ENCODE measurements around the gene ASIC4.

Gene ASIC4

DNA sequence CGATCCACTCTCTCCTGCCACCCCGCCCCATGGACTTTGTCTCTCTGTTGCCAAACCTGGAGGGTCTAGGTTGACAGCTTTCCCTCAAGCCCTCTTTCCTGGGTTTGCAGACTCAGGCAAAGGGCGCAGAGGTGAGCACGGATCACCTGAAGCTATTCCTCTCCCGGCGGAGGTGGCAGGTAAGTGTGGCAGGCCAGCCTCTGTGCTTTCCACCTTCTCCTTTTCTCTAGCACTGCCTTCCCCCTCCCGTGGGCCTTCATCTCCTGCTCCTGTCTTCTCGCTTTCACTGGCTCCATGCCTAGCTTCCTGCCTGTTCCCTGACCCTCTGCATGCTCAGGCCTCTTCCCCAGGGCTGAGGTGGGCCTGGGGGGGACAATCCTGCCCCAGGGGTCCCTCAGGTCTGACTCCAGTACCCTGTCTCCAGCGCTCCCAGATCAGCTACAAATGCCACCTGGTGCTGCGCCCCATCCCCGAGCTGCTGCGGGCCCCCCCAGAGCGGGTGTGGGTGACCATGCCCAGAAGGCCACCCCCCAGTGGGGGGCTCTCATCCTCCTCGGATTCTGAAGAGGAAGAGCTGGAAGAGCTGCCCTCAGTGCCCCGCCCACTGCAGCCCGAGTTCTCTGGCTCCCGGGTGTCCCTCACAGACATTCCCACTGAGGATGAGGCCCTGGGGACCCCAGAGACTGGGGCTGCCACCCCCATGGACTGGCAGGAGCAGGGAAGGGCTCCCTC, 31.4 kb upstream of the ASIC4 start:
- DNase-seq (ENCODE audit: low read depth in 2 of 2) = no peak

DNA sequence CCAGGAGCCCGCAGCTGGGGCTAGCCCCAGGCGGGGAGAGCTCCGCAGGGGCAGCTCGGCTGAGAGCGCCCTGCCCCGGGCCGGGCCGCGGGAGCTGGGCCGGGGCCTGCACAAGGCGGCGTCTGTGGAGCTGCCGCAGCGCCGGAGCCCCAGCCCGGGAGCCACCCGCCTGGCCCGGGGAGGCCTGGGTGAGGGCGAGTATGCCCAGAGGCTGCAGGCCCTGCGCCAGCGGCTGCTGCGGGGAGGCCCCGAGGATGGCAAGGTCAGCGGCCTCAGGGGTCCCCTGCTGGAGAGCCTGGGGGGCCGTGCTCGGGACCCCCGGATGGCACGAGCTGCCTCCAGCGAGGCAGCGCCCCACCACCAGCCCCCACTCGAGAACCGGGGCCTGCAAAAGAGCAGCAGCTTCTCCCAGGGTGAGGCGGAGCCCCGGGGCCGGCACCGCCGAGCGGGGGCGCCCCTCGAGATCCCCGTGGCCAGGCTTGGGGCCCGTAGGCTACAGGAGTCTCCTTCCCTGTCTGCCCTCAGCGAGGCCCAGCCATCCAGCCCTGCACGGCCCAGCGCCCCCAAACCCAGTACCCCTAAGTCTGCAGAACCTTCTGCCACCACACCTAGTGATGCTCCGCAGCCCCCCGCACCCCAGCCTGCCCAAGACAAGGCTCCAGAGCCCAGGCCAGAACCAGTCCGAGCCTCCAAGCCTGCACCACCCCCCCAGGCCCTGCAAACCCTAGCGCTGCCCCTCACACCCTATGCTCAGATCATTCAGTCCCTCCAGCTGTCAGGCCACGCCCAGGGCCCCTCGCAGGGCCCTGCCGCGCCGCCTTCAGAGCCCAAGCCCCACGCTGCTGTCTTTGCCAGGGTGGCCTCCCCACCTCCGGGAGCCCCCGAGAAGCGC, 30.6 kb upstream of the ASIC4 start:
- DNase-seq (ENCODE audit: low read depth in 2 of 2) = no peak

DNA sequence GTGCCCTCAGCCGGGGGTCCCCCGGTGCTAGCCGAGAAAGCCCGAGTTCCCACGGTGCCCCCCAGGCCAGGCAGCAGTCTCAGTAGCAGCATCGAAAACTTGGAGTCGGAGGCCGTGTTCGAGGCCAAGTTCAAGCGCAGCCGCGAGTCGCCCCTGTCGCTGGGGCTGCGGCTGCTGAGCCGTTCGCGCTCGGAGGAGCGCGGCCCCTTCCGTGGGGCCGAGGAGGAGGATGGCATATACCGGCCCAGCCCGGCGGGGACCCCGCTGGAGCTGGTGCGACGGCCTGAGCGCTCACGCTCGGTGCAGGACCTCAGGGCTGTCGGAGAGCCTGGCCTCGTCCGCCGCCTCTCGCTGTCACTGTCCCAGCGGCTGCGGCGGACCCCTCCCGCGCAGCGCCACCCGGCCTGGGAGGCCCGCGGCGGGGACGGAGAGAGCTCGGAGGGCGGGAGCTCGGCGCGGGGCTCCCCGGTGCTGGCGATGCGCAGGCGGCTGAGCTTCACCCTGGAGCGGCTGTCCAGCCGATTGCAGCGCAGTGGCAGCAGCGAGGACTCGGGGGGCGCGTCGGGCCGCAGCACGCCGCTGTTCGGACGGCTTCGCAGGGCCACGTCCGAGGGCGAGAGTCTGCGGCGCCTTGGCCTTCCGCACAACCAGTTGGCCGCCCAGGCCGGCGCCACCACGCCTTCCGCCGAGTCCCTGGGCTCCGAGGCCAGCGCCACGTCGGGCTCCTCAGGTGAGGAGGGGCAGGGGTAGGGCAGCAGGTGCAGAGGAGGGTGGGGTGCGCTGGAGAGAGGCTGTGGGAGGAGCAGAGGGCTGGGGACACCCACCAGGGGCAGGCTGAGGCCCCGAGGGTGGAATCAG, 29.7 kb upstream of the ASIC4 start:
- DNase-seq (ENCODE audit: low read depth in 2 of 2) = no peak

DNA sequence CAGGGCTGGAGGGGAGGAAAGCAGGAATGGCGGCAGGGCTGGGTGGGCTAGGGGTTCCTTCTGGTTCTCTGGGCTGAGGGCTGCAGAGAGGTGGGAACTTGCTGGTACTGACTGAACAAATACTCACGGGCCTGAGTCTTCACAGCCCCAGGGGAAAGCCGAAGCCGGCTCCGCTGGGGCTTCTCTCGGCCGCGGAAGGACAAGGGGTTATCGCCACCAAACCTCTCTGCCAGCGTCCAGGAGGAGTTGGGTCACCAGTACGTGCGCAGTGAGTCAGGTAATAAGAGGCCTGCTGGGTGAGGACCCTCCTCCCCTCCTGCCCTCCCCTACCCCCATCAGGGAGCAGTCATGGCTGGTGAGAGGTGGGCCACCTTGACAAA, 29.1 kb upstream of the ASIC4 start:
- DNase-seq (ENCODE audit: low read depth in 2 of 2) = no peak

DNA sequence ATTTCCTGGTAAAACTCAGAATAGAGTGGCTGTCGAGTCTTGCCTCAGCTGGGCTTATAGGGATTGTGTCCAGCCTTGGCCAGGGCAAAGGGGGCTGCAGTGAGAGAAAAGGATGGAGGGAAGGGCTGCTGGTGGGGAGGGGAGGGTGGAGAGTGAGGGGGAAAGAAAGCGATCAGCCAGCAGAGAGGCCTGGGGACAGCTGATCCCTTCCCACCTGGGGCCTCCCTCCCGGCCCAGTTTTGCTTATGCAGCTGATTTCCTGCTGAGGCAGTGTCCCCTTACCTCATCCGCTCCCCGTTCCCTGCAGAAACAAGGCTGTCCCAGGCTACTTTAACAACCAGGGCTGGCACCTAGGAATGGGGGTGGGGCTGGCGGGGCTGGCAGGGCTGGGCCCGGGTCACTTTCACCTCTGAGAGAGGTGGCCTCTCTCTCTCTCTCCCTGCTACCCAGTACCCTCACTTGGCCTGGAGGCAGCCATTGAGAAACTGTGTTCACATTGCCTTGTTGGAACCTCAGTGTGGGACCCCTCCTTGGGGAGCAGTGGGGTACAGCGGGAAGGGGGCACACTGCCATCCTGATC, 27.8 kb upstream of the ASIC4 start:
- no peak for DNase-seq (ENCODE audit: low read depth in 2 of 2)

DNA sequence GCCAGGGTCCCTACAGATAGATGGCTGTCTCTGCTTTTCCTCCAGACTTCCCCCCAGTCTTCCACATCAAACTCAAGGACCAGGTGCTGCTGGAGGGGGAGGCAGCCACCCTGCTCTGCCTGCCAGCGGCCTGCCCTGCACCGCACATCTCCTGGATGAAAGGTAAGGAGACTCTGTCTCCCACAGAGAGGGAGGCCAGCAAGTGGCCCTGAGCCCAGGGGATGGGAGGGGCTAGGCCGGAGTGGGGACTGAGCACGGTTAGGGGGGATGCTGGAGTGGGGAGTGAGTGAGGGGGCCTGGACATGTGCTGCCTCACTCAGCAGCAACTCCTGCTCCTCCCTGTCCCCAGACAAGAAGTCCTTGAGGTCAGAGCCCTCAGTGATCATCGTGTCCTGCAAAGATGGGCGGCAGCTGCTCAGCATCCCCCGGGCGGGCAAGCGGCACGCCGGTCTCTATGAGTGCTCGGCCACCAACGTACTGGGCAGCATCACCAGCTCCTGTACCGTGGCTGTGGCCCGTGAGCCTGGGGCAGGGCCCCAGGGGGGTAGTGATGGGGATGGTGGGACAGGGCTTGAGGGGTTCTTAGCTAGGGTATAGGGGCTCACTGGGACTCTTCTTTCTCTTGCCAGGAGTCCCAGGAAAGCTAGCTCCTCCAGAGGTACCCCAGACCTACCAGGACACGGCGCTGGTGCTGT, 26.0 kb upstream of the ASIC4 start:
- DNase-seq (ENCODE audit: low read depth in 2 of 2) = no peak

DNA sequence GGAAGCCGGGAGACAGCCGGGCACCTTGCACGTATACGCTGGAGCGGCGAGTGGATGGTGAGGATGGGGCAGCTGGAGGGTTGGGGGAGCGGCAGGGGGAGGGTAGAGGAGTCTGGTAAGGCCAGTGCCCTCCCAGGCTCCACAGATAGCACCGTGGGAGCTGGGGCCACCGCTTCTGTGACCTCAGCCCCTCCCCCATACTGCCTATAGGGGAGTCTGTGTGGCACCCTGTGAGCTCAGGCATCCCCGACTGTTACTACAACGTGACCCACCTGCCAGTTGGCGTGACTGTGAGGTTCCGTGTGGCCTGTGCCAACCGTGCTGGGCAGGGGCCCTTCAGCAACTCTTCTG, 25.5 kb upstream of the ASIC4 start:
- DNase-seq (ENCODE audit: low read depth in 2 of 2) = no peak

DNA sequence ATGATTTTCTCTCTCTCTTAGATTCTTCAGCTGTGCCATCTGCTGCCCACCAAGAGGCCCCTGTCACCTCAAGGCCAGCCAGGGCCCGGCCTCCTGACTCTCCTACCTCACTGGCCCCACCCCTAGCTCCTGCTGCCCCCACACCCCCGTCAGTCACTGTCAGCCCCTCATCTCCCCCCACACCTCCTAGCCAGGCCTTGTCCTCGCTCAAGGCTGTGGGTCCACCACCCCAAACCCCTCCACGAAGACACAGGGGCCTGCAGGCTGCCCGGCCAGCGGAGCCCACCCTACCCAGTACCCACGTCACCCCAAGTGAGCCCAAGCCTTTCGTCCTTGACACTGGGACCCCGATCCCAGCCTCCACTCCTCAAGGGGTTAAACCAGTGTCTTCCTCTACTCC, 25.0 kb upstream of the ASIC4 start:
- DNase-seq (ENCODE audit: low read depth in 2 of 2) = no peak

DNA sequence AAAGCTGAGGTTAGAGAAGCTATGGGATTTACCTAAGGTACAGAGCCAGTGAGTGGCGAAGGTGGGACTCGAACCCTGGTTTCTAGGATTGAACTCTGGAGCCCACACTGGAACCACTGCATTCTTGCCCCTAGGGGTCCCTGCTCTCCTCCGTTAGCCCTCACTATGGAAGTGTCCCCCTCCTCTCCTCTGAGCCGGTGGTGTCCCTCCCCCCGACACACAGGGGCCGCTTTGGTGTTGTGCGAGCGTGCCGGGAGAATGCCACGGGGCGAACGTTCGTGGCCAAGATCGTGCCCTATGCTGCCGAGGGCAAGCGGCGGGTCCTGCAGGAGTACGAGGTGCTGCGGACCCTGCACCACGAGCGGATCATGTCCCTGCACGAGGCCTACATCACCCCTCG, 24.1 kb upstream of the ASIC4 start:
- no peak for DNase-seq (ENCODE audit: low read depth in 2 of 2)

DNA sequence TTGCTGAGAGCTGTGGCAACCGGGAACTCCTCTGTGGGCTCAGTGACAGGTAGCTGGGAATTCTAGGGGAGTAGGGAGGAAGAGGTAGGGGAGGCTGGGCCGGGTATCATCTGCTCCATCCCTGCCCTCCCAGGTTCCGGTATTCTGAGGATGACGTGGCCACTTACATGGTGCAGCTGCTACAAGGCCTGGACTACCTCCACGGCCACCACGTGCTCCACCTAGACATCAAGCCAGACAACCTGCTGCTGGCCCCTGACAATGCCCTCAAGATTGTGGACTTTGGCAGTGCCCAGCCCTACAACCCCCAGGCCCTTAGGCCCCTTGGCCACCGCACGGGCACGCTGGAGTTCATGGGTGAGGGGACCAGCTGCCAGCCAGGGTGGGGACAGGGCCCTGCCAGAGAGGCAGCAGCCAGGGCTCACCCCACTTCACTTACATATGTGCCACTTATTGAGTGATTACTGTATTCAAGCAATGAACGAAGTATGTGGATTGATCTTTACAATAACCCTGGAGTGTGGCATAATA, 23.6 kb upstream of the ASIC4 start:
- DNase-seq (ENCODE audit: low read depth in 2 of 2) = no peak

DNA sequence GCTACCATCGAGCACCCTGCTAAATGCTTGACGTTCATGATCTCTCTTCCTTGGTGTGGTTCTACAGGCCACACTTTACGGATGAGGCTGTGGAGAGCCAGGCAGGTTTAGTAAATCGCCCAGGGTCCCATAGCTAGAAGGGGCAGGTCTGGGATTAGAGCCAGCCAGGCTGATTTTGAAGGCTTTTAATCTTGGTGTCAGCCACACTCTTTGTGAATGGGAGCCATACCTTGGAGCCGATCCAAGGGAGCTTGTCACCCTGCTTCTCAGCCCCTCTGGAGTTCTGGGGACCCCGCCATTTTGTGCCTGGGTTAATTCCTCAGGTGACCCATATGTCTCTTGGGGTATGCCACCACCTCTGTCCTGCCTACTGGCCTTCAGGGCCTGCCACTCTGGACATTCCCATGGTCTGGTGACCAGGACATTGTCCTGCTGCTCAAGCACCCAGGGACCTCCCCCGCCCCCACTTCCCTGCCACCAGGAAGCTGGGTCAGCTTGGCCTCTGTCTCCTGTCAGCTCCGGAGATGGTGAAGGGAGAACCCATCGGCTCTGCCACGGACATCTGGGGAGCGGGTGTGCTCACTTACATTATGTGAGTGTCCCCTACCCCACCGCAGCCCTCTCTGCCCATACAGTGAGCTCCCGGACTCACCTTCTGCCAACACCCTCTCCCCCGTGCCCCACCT, 22.9 kb upstream of the ASIC4 start:
- DNase-seq (ENCODE audit: low read depth in 2 of 2) = no peak

DNA sequence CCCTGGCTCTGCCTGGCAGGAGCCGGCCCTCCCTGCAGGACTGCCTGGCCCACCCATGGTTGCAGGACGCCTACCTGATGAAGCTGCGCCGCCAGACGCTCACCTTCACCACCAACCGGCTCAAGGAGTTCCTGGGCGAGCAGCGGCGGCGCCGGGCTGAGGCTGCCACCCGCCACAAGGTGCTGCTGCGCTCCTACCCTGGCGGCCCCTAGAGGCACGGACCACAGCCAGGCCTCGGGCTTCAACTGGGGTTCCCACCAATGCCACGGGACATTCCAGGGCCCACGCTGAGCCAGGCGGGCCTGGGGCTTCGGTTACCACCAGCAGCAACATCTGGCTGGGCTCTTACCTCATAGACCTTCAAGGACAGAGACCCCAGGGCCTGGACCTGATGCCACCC, 21.7 kb upstream of the ASIC4 start:
- no peak for DNase-seq (ENCODE audit: low read depth in 2 of 2)

DNA sequence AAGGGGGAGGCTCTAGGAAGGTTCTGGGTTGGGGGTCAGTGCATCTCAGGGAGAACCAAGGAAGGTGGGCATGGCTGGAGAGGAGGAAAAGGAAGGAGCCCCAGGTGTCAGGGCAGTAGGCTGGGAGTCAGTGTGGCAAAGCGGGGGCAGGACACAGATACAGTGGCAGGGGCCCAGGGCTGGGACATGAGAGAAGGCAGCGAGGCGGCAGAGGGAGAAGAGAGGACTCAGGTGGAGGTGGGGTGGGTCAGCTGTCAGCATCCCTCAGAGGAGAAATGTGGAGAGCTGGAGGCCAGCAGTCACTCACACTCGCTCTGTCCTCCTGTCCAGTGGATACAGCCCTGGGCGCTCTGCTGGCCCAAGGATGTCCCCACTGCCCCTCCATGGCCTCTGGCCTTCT, 21.2 kb upstream of the ASIC4 start:
- no peak for DNase-seq (ENCODE audit: low read depth in 2 of 2)

DNA sequence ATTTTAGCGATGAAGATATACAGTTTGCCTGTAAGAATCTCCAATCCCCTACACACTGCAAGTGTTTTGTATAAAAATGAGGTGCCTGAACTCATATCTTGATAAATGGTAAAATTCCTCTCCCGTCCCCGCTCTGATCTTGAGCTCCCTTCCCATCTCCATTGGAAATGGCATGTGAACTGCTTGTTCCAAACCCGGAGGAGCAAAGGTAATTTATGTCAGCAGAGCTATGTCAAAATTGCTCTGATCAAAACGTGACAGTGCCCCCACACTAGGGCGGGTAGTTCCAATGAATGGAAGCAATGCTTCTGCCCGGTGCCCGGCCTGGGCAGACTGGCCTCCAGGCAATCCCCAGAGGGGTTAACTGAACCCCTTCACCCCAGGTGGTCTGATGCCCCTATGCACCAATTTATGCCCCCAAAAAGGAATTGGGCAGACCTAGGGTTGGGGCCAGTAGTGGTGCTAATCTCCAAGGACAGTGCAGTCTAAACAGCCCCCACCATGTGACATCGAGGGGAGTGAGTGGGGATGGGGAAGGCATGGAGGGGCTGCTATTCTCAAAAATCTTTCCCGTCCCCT, 19.2 kb upstream of the ASIC4 start:
- DNase-seq (ENCODE audit: low read depth in 2 of 2) = no peak

DNA sequence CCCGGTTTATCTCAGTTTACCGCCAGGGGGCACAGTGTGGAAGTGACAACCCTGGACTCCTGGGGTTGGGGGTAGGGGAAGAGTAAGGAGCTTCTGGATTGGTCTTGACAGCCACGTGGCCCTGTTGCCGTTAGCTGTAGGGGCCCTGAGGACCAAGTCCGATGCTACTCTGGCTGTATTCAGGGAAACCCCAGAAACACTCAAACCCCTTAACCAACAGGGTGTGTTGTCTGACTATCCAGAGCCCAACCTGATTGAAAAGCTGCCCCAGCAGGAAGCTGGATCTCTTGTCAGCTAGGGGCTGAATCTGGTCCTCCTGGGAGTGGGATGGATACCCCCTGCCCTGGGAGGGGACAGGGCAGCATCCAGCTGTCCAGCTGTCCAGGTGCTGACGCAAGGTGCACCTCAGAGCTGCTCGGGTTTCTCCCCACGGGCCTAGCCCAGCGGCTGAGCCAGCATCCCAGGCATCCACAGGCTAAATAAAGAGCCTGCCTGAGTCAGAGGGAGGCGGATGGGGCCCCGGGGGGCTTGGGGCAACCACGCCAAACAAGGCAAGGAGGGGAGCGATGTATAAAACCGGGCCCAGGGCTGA, 18.7 kb upstream of the ASIC4 start:
- DNase-seq (ENCODE audit: low read depth in 2 of 2) = peak; percentile 29 to 48

DNA sequence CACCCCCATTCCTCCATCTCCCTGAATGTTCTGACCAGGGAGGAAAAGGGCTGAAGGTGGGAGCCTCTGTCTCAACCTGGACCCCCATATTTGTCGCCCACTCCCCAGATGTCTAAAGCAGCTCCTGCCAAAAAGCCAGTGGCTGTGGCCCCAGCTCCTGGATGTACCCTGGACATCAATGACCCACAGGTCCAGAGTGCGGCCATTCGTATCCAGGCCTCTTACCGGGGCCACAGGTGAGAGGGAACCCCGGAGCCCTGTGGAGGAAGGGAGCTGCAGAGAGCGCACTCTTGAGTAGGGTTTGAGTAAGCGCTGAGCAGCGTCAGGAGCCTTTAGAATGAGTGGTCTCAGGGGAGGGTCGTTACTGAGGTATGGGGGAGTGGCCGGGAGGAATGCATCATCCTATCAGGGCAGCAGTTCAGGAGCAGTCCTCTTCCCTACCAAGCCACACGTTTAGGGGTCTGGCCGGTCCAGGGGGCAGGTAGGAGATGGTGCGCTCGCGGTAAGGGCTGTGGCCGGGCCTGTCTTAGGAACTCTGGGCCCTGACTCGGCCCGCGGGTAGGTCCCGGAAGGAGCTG, 17.9 kb upstream of the ASIC4 start:
- no peak for DNase-seq (ENCODE audit: low read depth in 2 of 2)

DNA sequence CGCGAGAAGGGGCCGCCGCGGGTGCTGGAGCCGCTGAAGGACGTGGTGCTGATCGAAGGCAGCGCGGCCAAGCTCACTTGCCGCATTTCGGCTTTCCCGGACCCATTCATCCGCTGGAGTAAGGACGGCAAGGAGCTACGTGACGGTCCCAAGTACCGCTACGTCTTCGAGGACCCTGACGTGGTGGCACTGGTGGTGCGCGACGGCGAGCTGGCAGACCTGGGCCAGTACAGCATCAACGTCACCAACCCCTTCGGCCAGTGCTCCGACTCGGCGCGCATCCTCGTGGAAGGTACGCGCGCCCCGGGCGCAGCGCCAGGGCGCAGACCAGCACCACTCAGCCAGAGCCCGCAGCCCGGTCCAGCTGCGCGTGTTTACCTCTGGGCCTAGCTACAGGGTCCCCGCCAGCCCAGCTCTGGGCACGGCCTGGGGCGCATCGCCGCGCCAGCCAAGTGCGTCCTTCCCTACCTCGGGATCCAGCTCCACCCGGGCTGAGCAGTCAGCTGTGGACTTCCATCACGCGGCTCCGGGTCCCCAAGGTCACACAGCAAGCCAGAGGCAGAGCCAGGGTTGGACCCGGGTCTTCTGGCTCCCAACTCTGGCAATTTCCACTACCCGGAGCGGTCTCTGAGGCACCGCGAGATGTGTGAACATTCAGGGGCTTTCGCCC, 17.3 kb upstream of the ASIC4 start:
- DNase-seq (ENCODE audit: low read depth in 2 of 2) = no peak

DNA sequence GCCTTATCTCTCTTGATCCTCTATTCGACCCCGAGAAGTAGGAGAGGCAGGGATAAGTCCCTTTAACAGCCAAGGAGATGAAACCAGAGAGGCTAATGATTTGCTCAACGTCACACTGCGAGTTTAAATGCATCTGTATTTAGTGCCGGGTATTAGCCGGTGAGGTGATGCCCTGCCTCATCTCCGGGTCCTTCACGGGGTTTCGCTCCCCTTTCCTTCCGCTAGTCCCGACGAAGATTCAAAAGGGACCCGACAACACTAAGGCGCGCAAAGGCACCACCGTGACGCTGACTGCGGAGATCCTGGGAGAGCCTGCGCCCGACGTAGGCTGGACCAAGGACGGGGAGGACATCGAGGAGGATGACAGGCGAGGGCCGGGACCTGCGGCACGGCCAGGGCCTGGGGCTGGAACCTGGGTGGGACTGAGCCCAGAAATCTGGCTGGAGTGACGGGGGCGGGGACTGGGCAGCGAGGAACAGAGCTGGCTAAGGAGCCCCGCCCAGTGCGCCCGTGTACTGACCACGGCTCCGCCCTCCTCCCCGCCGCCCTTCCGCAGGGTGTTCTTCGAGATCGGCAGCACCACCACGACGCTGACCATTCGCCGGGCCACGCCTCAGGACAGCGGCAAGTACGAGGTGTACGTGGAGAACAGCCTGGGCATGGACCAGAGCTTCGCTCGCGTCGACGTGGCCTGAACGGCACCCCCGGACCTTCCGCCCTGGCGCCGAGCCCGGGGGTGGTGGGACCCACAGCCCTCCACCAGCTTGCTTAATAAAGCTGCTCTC, 16.6 kb upstream of the ASIC4 start:
- peak in 1 of 2 donors; percentile 14 for DNase-seq (ENCODE audit: low read depth in 2 of 2)

Measured in stimulated activated CD8-positive, alpha-beta memory T cell treated with anti-CD3 and anti-CD28 coated beads, Interleukin-2, amount 100 ng/mL, for 48 hours (primary cell).